SK-N-MC (cell line): ENCODE results near the gene RTN1.

ENCODE experiments used
- EZH2 ChIP-seq: fragments of 200-600 bp; sonication (generic); IDR thresholded peaks from one replicate; pipeline ENCODE4 v1.6.1; 2017; ENCODE audit warnings: antibody characterized with exemption
- FOXP2 ChIP-seq: optimal IDR thresholded peaks from 2 replicates; pipeline ENCODE3; 2011; ENCODE audit warnings: mild to moderate bottlenecking, moderate library complexity; ENCODE audit not compliant: insufficient read depth; ENCODE audit errors: extremely low read length, control extremely low read depth
- POLR2AphosphoS5 ChIP-seq: IDR thresholded peaks from 2 replicates; pipeline ENCODE4 v1.6.1; 2012; ENCODE audit warnings: mild to moderate bottlenecking, low read depth, low read length, borderline replicate concordance

DNA sequence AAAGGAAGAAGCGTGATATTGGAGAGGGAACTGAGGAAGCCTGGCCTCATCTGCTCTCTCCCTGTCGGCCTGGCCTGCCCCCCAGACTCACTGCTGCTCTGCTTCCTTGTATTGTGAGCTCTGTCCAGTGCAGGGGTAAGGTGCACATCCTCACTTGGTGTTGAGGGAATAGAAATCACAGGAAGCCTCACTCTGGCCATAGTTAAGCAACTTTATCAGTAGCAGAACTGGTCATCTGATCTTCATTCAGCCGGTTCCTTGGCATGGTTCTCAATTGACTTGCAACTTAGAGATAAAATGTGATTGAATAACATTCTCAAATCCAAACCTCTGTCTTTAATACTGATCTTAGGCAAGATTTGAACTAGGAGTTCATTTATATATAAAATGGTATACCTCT is 282.5 kb downstream of the RTN1 start:
- TF ChIP-seq EZH2 (no peak), POLR2AphosphoS5 (no peak), FOXP2 (no peak)
